ENCODE measurements around the gene GPR83.
"Not testable (repeated sequence)": the region's sequence is repeated elsewhere in the genome, so short reads cannot be mapped to it uniquely, and the experiment has no call there.

Gene GPR83

DNA sequence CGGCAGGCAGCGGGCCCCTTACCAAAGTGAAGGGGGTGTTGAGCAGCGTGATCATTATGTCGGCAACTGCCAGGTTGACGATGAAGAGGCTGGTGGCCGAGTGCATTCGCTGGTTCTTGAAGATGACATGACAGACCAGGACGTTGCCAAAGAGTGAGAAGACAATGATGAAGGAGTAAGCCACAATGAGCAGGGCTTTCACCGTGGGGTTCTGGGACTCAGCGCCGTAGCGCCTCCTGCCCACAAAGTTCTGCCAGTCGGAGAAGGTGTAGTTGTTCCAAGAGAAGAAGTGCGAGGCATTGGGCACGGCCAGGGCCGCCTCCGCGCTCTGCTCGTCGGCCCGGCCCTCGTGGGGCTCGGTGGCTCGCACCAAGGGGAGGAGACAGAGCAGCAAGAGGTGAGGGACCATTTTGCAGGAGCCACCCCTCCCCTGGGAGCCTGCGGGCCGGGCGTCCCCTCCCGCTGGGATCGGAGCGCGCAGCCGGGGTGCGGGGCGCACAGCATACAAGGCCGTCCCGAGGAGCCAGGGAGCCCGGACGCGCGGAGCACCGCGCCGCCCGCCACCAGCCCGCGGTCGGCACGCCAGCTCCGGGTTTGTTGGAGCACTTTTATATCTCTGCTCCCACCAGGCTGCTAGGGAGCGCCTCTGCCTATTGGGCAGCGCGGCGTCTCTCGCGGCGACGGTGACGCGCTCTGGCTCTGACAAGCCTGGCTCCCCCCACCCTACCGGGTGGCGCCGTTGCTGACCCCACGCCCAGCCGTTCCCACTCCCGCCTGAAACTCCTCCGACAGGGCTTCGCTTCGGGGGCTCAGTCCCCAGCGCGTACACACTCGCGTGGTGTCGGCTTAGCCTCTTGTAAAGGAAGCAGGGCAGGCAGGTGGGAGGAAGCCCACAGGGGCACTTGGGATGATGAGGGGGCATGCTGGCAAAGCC lies at the start of gene GPR83:
TSS of gene GPR83 (minus strand) at position 581 of the 934 bp plus-strand sequence. CDS start at position 409, 172 bp downstream.
- DNase-seq (ENCODE audit: low read depth in 1 of 2, low spot score in 1 of 2) = no peak

GRCh38 chr11:94450048-94450447 lies 48.8 kb upstream of the GPR83 start:
- no peak for DNase-seq (ENCODE audit: low read depth in 1 of 2, low spot score in 1 of 2)

DNA sequence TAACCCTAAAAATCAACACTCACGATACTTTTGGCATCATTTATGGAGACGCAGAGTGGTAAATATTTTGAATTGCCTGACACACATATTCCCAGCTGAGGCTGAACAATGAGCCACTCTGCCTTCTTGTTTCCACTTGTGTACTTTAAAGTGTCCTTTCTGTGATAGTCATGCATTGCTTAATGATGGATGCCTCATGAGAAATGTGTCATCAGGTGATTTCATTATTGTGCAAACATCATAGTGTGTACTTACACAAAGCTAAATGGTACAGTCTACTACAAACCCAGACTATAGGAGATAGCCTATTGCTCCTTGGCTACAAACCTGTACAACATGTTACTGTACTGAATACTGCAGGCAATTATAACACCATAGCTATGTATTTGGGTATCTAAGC lies 48.2 kb upstream of the GPR83 start:
- DNase-seq (ENCODE audit: low read depth in 1 of 2, low spot score in 1 of 2) = no peak

DNA sequence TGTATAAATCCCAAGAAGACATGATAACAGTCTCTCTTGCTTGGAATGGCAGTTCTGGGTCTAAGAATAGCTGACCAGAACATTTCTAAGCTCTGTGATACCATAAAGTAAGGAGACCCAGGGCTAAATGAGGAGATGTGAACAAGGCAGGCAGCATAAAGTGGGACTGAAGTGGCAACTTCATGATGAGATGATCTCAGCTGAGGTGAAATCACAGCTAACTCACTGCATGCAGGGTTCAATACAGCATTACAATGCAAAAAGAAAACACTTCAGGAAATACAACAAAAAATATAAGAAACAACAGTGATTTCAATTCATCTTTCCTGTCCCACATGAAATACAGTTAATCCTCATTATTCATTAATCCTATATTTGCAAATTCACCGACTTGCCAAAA lies 47.8 kb upstream of the GPR83 start:
- no peak for DNase-seq (ENCODE audit: low read depth in 1 of 2, low spot score in 1 of 2)

GRCh38 chr11:94447149-94447548 lies 45.9 kb upstream of the GPR83 start:
- DNase-seq (ENCODE audit: low read depth in 1 of 2, low spot score in 1 of 2) = no peak

GRCh38 chr11:94445641-94446040 lies 44.4 kb upstream of the GPR83 start:
- DNase-seq (ENCODE audit: low read depth in 1 of 2, low spot score in 1 of 2) = no peak

DNA sequence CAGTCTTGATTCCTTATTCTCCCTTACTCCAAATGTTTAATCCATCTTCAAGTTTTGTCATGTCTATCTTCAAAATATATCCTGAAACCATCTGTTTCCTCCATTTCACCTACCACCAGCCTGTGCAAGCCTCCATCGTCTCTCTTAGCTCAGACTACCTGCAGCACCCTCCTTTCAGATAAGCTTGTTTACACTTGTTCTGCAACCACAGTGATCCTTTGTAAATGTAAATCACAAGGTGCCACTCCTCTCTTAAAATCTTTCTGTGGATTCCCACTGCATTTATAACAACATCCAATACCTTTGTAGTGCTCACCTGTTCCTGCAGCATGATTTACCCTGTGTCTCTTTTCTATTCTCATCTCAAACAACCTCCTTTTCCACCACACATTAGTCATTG lies 31.8 kb upstream of the GPR83 start:
- no peak for DNase-seq (ENCODE audit: low read depth in 1 of 2, low spot score in 1 of 2)

- no peak for DNase-seq (ENCODE audit: low read depth in 1 of 2, low spot score in 1 of 2)
Measured at GRCh38 chr11:94424662-94425061, 23.4 kb upstream of the GPR83 start.

DNA sequence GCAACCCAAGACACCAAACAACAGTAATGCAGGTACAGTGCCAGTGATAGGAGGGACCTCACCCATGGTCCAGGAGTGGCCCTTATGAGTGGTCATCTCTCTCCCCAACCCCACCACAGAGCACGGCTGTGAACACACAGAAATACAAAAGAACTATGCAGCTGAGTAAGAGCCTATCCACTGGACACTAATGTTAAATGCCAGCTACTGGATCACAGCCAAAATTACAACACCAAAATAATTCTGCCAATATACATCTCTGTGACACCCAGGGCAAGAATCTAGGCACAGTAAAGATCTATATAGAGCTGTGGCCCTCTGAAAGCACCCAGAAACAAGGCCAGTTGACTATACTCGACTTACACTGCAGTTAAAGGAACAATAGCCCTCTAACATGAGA lies 22.8 kb upstream of the GPR83 start:
- no peak for DNase-seq (ENCODE audit: low read depth in 1 of 2, low spot score in 1 of 2)

- no peak for DNase-seq (ENCODE audit: low read depth in 1 of 2, low spot score in 1 of 2)
Measured at GRCh38 chr11:94423507-94423906, 22.3 kb upstream of the GPR83 start.

DNA sequence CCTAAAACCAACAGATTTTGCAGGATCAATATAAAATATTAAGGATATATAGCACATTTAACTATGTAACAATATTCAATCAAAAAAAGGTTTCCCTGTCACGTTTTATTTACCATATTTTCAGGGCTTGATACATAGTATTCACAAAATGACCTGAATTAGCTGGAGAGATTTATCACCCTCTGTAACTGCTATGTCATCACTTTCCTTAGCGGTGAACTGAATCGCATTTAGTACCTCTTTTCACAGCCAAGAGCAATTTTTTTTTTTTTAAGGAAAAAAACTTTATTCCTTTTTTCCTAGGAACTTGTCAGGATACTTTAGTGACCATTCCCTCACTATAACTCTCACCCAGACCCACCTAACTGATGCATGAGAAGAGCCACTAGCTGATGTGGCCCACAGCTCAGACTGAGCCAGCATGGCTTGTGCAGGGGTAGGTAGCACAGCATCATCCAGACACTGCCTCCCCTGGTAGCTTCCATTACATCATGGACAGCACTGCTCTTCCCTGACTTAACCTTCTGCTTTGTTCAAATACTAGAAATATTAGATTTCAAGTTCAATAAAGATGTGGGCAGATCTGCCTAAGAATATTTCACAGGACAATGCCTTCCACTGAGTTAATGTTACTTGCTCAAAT lies 17.0 kb upstream of the GPR83 start:
- no peak for DNase-seq (ENCODE audit: low read depth in 1 of 2, low spot score in 1 of 2)

DNA sequence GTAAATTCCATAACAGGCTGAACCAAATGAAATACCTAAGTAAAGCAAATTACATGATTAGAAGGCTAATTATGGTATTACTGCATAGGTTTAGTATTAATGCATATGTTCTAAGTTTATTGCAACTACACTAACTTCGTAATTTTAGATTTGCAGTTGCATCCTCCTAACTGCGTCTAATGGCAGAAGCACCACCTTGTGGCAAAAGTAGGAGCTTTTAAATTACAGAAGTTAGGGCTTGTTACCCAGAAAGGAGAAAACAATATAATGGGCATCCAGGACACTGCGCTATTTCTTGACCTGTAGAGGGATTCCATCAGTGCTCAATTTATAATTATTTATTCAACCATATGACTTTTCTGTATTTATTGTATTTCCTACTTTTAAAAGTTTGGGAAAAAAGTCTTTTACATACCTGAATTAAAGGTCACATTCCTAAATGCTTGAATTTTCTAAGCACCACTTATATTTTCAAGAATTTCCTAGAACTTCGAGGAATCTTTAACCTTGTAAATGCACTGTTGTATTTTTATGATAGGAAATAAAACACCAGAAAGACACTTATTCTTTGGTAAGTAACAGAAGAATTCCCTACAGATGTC lies 16.3 kb upstream of the GPR83 start:
- no peak for DNase-seq (ENCODE audit: low read depth in 1 of 2, low spot score in 1 of 2)

GRCh38 chr11:94405062-94405833 lies 4.0 kb upstream of the GPR83 start:
- DNase-seq (ENCODE audit: low read depth in 1 of 2, low spot score in 1 of 2) = no peak

DNA sequence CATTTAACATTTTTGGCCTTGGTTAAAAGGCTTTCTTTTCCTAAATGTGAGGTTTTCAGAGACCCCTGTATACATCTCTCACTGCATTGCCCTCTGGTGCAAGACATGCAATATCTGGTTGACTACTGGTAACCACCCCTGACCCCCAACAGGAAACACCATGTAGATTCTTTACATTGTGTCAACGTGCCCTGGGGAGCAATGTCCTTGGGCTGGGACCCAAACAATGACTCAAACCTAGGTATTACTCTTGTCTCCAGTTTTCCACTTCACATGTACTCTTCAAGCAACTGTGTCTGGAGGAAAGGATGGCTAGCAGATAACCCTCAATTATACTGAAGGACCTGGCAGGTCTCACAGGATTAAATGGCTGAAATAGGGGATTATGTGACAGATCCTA lies 1.1 kb upstream of the GPR83 start:
- DNase-seq (ENCODE audit: low read depth in 1 of 2, low spot score in 1 of 2) = no peak

GRCh38 chr11:94401773-94402265 lies 600 bp upstream of the GPR83 start:
- DNase-seq (ENCODE audit: low read depth in 1 of 2, low spot score in 1 of 2) = no peak

- DNase-seq (ENCODE audit: low read depth in 1 of 2, low spot score in 1 of 2) = no peak
Measured at GRCh38 chr11:94400457-94400838, 771 bp downstream of the GPR83 start.

DNA sequence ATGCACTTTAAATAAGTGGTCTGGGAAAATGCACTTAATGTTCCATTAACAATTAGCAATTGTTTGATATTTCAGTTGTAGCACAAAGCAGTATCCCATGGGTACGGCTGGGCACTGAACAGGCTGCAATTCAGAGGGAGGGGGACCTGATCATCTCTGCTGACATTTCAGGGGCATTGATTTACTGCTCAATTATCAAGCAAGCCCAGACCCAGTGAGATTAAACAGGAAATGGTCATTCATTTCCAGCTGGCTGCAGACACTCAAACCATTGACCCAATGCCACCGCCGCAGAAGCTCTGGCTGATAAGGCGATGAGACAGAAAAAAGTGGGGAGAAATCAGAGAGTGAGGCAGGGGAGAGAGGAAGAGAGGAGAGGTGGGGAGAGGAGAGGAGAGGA lies 1.2 kb downstream of the GPR83 start:
- DNase-seq (ENCODE audit: low read depth in 1 of 2, low spot score in 1 of 2) = no peak

- DNase-seq (ENCODE audit: low read depth in 1 of 2, low spot score in 1 of 2) = no peak
Measured at GRCh38 chr11:94398101-94398500, 3.1 kb downstream of the GPR83 start.

GRCh38 chr11:94396282-94396681 lies 4.9 kb downstream of the GPR83 start:
- no peak for DNase-seq (ENCODE audit: low read depth in 1 of 2, low spot score in 1 of 2)

DNA sequence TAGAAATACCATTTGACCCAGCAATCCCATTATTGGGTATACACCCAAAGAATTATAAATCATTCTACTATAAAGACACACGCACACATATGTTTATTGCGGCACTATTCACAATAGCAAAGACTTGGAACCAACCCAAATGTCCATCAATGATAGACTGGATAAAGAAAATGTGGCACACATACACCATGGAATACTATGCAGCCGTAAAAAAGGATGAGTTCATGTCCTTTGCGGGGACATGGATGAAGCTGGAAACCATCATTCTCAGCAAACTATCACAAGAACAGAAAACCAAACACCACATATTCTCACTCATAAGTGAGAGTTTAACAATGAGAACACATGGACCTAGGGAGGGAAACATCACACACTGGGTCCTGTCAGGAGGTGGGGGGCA lies 9.3 kb downstream of the GPR83 start:
- DNase-seq (ENCODE audit: low read depth in 1 of 2, low spot score in 1 of 2) = not testable (repeated sequence)

- DNase-seq (ENCODE audit: low read depth in 1 of 2, low spot score in 1 of 2) = no peak
Measured at GRCh38 chr11:94379613-94380012, 21.6 kb downstream of the GPR83 start.
